ENCODE data around the gene BRIP1. TPM values are rescaled to one million over a fixed set of nuclear protein-coding genes. Genes with fewer than 3 reads are reported as not detected.

The BRIP1 gene
- total RNA-seq, 1 donor = 6.2 TPM

- TF ChIP-seq CTCF (IDR thresholded peaks at IDR 0.05; ENCODE audit: extremely low read depth, low read depth, low read length) = no peak
- Histone ChIP-seq H3K27ac (ENCODE audit: low read depth, low read length) (no peak overlapping the region), H4K20me1 (ENCODE audit: insufficient read depth, low read length) (no peaks in the 10 kb centered on the region), H3K4me3 (ENCODE audit: insufficient read depth, low read length) (no peak overlapping the region), H3K79me2 (ENCODE audit: insufficient read depth, low read length) (no peaks in the 10 kb centered on the region), H3K27me3 (ENCODE audit: insufficient read depth, low read length) (no peaks in the 10 kb centered on the region), H3K36me3 (ENCODE audit: insufficient read depth, low read length) (peaks cover 2% of the 10 kb centered on the region), H3K4me1 (ENCODE audit: insufficient read depth, low read length) (no peaks in the 10 kb centered on the region), H3K9me3 (ENCODE audit: low read depth, low read length) (no peaks in the 10 kb centered on the region), H3K4me2 (ENCODE audit: insufficient read depth, low read length) (no peak overlapping the region), H2AFZ (ENCODE audit: low read length) (no peak overlapping the region)
- no peak for DNase-seq (ENCODE audit: insufficient read length, low spot score, missing footprints)
These were observed 15.1 kb downstream of the BRIP1 start for GRCh38 chr17:61848247-61848646.

- no peak overlapping the region for H2AFZ ChIP-seq (ENCODE audit: low read length)
- TF ChIP-seq CTCF (IDR thresholded peaks at IDR 0.05; ENCODE audit: extremely low read depth, low read depth, low read length) = no peak
- H3K4me3 ChIP-seq (ENCODE audit: insufficient read depth, low read length) = no peak overlapping the region
- no peaks in the 10 kb centered on the region for H4K20me1 ChIP-seq (ENCODE audit: insufficient read depth, low read length)
- H3K79me2 ChIP-seq (ENCODE audit: insufficient read depth, low read length) = no peaks in the 10 kb centered on the region
- no peaks in the 10 kb centered on the region for H3K9me3 ChIP-seq (ENCODE audit: low read depth, low read length)
- no peaks in the 10 kb centered on the region for H3K4me1 ChIP-seq (ENCODE audit: insufficient read depth, low read length)
- no peaks in the 10 kb centered on the region for H3K27me3 ChIP-seq (ENCODE audit: insufficient read depth, low read length)
- H3K4me2 ChIP-seq (ENCODE audit: insufficient read depth, low read length) = no peak overlapping the region
- DNase-seq (ENCODE audit: insufficient read length, low spot score, missing footprints) = no peak
- peaks cover 2% of the 10 kb centered on the region for H3K36me3 ChIP-seq (ENCODE audit: insufficient read depth, low read length)
- H3K27ac ChIP-seq (ENCODE audit: low read depth, low read length) = no peak overlapping the region
These were observed 15.7 kb downstream of the BRIP1 start for GRCh38 chr17:61847659-61848058.

GRCh38 chr17:61846761-61847375 lies 16.5 kb downstream of the BRIP1 start:
- H3K36me3 ChIP-seq (ENCODE audit: insufficient read depth, low read length) = peaks cover 2% of the 10 kb centered on the region
- no peak for DNase-seq (ENCODE audit: insufficient read length, low spot score, missing footprints)
- H3K9me3 ChIP-seq (ENCODE audit: low read depth, low read length) = no peaks in the 10 kb centered on the region
- H3K4me1 ChIP-seq (ENCODE audit: insufficient read depth, low read length) = no peaks in the 10 kb centered on the region
- no peak overlapping the region for H2AFZ ChIP-seq (ENCODE audit: low read length)
- H3K79me2 ChIP-seq (ENCODE audit: insufficient read depth, low read length) = no peaks in the 10 kb centered on the region
- H3K27ac ChIP-seq (ENCODE audit: low read depth, low read length) = no peak overlapping the region
- H4K20me1 ChIP-seq (ENCODE audit: insufficient read depth, low read length) = no peaks in the 10 kb centered on the region
- TF ChIP-seq CTCF (IDR thresholded peaks at IDR 0.05; ENCODE audit: extremely low read depth, low read depth, low read length) = no peak
- H3K4me3 ChIP-seq (ENCODE audit: insufficient read depth, low read length) = no peak overlapping the region
- H3K27me3 ChIP-seq (ENCODE audit: insufficient read depth, low read length) = no peaks in the 10 kb centered on the region
- H3K4me2 ChIP-seq (ENCODE audit: insufficient read depth, low read length) = no peak overlapping the region

GRCh38 chr17:61846088-61846487 lies 17.2 kb downstream of the BRIP1 start:
- no peaks in the 10 kb centered on the region for H3K27me3 ChIP-seq (ENCODE audit: insufficient read depth, low read length)

More at GRCh38 chr17:61846088-61846487, 17.2 kb downstream of the BRIP1 start:
- Histone ChIP-seq H3K9me3 (ENCODE audit: low read depth, low read length) (no peaks in the 10 kb centered on the region), H4K20me1 (ENCODE audit: insufficient read depth, low read length) (no peaks in the 10 kb centered on the region), H2AFZ (ENCODE audit: low read length) (no peak overlapping the region), H3K79me2 (ENCODE audit: insufficient read depth, low read length) (no peaks in the 10 kb centered on the region), H3K4me2 (ENCODE audit: insufficient read depth, low read length) (no peak overlapping the region), H3K4me1 (ENCODE audit: insufficient read depth, low read length) (no peaks in the 10 kb centered on the region), H3K27ac (ENCODE audit: low read depth, low read length) (no peak overlapping the region), H3K36me3 (ENCODE audit: insufficient read depth, low read length) (peaks cover 2% of the 10 kb centered on the region), H3K4me3 (ENCODE audit: insufficient read depth, low read length) (no peak overlapping the region)
- DNase-seq (ENCODE audit: insufficient read length, low spot score, missing footprints) = no peak
- no peak for TF ChIP-seq CTCF (IDR thresholded peaks at IDR 0.05; ENCODE audit: extremely low read depth, low read depth, low read length)
